Suppressor macrophage (primary cell): ENCODE results near the gene HS3ST4.

ENCODE experiments used
- DNase-seq, 4 experiments: peaks; one replicate each; pipeline ENCODE4 v3.0.0-alpha.2; 2020 to 2022
- total RNA-seq, 17 experiments: gene quantifications; one replicate each; lab custom pipeline; 2026; ENCODE audit warnings: mixed read lengths in 6 of 17, inconsistent platforms in 3 of 17; lab: John Stamatoyannopoulos, UW

HS3ST4 gene
- 0 to 1.3 (median 0) reads per million in 17 experiments for total RNA-seq

DNA sequence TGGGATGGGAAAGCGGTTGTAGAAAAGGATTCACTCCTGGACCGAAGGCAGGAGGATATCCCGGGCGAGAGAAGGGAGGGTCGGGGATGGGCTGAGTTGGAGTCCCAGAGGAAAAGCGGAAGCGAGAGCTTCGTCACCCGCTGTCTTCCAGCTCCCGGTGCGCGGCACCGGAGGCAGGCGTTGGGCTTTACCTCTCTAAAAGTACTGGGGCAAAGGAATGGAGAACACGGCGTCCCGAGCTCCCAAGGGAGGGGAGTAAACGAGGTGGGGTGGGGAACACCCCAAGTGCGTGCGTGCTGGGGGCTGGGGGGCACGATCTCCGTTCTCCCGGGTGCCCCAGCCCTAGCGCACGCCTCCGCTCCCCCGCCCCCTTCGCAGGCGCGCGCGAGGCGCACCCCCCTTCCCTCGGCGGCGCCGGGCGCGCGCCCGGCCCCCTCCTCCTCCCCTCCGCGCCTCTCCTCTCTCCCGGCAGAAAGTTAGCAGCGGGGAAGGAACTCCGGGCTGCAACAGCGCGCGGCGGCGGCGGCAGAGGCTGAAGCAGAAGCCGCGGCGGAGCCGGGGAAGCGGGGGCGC, at the start of gene HS3ST4:
TSS of gene HS3ST4 (plus strand) at position 441 of the 573 bp plus-strand sequence.
- DNase-seq: peak in 3 of 4 experiments; percentile 11 to 43 (median 33)

DNA sequence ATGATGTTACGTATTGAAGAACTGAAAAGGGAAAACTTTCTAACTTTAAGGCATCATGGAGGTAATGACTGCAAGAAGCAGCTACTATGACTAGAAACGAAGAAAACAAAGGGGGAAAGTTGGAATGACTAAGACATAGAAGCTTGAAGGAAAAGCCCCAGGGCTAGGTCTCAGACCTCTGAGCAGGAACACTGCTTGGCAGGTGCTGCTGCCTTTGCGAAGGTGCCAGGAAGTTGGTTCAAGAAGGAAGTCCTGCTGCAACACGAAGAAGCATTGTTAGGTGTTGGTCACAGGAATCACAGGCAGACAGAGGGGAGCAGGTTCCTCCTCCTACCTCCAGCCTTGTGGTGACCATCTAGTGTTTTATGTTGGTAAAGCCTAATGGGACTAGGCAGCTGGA, 48.1 kb upstream of the HS3ST4 start:
- no peak for DNase-seq

DNA sequence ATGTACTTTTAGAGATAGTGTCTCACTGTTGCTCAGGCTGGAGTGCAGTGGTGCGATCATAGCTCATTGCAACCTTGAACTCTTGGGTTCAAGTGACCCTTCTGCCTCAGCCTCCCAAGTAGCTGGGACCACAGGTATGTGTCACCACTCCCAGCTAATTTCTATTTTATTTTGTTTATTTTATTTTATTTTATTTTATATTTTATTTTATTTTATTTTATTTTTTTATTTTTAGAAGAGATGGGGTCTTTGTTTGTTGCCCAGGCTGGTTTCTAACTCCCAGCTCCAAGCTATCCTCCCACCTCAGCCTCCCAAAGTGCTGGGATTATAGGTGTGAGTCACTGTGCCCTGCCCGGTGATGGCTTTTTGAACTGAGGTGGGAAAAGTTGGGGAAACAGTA, 35.1 kb upstream of the HS3ST4 start:
- DNase-seq: no peak

DNA sequence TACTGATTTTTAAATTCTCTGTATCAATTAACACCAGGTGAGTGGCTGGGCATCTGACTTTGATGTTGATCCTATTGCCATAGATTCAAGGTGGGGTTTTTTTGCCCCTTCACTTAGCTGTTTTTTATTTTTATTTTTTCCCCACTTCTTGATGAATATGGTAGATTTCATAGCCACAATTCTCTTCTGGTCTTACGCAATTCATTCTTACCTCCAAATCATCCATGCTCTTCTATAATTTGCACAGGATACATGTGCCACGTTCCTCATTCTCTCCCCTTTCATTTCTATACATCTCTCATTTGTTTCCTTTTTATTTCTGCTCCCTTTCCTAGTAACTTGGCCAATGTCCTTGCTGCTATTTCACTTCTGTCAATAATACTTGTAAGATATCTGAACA, 14.9 kb upstream of the HS3ST4 start:
- DNase-seq: no peak

DNA sequence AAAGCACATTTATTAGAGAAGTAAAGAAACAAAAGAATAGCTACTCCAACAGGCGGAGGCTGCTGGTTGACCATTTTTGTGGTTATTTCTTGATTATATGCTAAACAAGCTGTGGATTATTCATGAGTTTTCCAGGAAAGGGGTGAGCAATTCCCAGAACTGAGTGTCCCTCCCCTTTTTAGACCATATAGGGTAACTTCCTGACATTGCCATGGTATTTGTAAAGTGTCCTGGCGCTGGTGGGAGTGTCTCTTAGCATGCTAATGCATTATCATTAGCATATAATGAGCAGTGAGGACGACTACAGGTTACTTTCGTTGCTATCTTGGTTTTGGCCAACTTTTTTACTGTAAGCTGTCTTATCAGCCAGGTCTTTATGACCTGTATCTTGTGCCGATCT, 12.2 kb upstream of the HS3ST4 start:
- DNase-seq: no peak

DNA sequence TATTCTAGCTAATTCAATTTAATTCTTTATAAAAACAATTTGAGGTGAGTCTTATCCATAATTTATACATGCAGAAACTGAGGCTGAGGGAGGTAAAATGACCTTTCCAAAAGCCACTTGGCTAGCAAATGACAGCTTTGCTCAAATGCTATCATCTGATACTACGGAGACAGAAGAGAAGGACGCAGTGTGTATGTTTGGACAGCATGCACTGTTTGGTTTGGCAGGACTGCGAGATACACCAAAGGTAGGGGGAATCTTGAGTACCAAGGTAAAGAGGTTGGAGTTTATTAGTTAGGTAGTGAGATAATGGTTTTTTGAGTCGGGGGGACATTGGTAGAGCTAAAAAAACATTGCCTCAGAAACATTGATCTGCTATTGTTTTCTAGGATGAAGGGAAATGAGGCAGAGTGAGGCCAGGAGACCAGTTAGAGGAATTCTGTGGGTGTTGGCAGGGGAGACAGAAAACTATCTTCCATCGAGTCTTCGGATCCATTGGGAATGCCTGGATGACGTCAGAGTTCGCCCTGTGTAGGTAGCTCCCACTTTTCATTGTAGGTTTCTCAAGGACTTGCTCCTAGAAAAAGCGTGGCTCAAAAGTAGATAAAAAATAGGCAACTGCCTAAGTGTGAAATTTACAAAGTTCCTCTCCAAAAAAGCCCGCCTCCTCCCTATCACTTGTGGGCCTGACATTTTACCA, 2.5 kb upstream of the HS3ST4 start:
- DNase-seq: no peak

DNA sequence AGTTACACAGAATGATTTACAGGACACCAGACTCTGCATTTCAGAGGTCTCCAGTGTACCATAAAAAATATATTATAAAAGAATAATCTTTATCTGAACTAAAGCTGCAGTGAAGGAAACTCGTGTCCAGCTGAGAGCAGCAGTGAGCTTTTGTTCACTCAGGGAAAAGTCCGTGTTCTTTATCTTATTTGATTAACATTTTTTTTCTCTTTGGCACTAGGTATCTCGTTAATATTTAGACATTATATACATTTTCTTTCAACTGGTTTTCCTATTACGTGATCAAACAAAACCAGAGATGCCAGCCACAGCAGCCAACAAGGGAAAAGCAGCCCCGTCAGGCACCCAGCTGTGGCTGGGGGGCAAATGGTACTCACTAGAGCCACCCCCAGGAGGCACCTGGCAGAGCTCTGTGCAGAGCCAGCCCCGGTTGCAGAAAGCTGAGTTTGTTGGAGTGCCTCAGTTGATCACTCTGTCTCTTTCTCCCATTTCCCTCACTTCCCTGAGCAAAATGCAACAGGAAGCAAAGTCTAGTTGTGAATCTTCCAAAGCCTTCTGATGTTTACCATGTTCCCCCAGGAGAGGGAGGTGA, 1.1 kb upstream of the HS3ST4 start:
- DNase-seq: no peak

DNA sequence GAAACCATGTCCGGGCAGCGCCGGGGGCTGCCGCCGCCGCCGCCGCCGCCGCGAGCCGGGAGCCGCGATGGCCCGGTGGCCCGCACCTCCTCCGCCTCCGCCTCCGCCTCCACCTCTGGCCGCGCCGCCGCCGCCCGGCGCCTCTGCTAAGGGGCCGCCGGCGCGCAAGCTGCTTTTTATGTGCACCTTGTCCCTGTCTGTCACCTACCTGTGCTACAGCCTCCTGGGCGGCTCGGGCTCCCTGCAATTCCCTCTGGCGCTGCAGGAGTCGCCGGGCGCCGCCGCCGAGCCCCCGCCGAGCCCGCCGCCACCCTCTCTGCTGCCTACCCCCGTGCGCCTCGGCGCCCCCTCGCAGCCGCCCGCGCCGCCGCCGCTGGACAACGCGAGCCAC, 587 bp downstream of the HS3ST4 start:
- DNase-seq: no peak

DNA sequence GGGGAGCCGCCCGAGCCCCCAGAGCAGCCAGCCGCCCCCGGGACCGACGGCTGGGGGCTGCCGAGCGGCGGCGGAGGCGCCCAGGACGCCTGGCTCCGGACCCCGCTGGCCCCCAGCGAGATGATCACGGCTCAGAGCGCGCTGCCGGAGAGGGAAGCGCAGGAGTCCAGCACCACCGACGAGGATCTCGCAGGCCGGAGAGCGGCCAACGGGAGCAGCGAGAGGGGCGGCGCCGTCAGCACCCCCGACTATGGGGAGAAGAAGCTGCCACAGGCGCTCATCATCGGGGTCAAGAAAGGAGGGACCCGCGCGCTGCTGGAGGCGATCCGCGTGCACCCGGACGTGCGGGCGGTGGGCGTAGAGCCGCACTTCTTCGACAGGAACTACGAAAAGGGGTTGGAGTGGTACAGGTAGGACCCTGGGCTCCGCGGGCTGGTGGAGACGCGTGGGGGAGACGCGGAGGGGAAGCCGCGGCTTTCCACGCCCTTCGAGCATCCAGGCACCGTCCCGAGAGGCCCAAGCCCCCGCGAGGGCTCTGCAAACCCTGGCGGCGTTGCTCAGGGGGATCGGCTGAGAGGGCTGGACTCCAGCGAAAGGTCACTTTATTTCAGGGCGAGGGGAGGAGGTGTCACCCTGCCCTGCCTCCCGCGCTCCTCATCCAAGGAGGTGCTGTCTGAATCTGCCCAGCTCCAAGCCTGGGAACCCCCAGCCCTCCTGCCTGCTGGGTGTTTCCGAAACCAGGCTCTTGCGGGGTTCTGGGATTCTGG, 1.2 kb downstream of the HS3ST4 start:
- DNase-seq: no peak

DNA sequence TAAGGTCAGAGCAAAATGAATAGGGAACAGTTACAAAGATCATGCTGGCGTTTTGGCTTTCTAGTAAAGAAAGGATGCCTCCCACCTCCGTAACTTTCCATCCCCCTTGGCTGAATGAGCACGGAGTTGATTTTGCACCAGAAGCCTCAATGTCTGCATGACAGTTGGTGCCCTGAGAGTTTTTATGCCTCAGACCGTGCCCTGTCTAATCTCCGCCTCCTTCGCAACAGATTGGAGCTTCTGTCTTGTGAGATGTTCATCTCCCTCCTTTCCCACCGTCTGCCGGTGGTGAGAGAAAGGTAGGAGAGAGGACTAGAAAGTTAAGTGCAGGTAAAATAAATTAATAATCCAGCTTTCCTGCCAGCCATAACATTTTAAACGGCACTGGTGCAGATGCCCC, 1.9 kb downstream of the HS3ST4 start:
- no peak for DNase-seq

DNA sequence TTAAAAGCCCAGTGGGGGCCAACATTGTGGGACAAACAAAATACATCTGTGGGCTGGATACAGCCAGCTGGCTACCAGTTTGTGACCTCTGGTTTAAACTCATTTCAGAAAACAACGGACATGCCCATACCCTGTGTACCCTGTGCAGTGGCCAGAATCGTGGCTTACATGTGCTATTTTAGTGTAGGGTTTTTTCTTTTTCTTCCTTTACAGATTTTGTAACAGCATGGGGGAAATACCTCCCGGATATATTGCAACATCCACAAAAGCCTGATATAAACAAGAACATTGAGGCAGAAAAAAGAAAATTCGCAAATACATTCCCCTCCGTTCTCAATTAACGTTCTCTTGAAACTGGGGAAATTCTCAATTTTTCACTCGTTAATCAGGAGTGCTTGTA, 7.3 kb downstream of the HS3ST4 start:
- DNase-seq: peak in 2 of 4 experiments; percentile 13 to 33

DNA sequence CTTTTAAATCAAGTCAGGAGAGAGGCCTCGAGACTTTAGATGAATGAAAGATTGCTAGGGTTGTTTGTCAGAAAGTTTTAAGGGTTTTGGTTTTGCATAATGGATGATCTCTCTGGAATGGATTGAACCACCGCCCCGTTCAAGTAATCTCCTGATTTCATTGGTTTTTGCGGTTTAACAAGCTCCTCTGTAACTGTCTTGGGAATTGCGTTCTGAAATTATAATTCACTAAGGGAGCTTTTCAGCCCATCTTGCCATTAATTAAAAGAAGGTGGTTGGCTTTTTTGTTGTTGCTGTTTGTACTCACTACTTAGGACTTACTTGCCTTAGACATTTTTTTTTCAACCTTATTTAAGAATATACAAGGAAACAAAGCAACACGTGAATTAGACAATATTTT, 8.8 kb downstream of the HS3ST4 start:
- no peak for DNase-seq

DNA sequence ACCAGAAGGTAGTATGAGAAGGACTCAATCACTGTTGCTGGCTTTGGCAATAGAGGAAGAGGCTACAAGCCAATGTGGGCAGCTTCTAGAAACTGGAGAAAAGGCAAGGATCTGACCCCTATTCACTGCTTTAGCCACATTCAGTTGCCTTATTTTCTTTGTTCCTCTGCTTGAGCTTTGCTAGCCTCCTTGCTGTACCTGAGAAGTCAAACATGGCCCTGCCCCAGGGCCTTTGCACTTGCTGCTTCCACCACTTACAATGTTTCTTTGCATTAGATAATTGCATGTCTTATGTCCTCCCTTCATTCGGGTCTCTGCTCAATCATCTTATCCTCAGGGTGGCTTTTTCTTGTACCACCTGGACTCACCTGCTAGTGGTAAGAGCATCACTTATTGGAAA, 15.8 kb downstream of the HS3ST4 start:
- no peak for DNase-seq

DNA sequence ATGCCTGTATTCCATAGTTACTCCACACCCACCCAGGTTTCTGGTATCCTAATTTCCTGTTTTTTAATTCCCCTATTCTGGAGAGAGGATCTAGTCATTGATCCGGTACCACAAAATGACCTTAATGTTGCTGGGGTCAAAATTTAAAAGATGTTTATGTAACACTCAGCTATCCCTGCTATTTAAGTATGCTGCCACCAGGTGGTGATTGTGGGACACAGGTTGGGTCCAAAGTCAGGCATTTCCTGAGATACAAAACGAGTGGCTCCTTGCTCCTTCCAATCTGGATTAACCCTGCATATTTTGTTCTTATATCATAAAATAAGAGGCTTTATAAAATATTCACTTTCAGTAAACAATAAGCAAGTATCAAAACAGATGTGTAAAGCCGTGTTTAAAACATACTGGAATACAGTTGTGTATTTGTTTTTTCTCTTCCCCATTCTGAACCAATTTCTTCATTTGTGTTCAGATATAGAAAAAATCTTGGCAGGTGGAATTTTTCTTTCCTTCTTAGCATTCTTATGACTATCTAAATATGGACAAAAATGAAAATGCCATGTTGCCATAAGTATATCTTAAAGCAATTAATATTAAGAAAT, 16.3 kb downstream of the HS3ST4 start:
- peak; percentile 35 to 59 (median 41) for DNase-seq

DNA sequence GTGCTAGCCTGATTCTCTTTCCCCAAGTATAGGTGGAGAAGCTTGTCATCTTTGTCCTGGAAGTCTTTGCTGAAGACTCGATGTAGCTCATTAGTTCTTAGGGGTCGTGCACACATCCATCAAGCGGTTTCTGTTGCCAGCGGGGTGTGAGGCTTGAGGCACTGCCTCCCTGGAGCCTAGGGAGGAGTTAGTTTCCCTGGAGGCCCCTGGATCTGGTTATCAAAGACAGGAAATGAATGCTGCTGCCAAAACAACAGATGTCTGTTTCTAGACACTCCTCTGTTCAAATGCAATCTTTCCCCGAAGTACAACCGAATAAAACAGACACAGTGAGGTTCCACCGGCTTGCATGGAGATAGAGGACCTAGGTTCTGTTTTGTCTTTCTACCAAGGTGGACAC, 17.5 kb downstream of the HS3ST4 start:
- no peak for DNase-seq

DNA sequence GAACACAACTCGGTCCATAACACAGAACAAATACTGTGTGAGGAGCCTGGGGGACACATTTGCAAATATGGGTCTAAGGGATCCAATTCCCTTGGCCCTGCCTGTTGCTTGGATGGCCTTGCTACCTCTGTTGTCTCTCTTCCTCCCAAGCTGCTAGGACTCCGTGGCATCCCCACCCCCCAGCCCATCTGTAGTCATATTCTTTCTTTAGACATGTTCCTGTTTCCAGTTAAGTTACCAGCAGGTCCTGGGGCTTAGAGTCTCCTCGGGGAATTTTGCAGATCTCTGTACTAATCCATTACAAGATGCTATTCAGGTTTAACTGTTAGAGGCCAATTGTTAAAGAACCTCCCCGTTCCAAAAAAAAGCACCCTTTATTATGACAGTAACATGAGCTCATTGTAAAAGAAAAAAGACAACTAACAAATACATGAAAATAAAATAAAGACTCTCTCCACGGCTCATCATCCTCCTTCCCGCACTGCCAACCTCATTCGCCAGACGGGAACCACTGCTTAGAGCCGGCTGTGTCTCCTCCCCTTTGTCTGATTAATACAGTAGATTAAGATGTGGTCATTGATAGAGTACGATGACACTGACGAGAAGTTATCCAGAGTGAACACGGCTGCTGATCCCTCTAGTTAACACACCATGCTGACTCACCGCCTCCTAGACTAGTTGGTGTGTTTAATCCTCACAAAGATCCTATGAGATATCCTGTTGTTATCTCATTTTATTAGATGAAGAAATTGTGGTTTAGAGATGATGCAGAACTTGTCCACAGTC, 22.2 kb downstream of the HS3ST4 start:
- DNase-seq: no peak

DNA sequence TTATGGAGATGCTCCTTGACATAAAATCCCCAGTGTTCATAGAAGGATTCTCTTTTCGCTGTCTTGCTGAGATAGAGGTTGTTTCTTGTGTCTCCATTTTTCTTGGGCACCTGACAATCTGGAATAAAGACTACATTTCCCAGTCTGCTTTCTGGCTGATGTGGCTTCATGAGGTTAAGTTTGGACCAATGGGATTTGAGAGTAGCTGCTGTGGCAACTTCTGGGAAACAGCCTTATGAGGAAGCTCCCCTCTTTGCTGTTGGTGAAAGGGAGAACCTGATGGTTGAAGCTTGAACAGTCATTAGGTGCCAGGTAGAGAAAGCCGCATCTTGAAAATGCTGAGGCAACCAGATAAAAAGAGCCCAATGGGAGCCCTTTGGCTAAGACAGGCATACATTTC, 24.4 kb downstream of the HS3ST4 start:
- peak in 1 of 4 experiments; percentile 3 for DNase-seq

DNA sequence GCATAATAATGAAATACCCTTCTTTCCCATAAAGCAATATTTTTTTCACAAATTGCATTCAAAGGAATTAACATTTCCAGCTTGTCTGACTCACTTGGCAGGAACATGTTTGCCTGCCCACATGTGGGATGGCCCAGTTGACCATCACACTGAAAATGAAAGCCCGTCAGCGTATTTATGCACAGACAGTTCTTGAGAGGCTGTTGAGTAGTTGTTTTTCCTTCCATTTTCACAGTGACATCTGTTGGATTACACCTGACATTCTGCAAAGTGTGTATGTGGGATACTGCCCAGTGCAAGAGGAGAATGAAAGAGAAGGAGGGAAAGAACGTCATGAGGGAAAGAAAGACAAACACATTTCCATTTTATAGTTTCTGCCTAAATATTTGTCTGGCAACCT, 29.7 kb downstream of the HS3ST4 start:
- no peak for DNase-seq

DNA sequence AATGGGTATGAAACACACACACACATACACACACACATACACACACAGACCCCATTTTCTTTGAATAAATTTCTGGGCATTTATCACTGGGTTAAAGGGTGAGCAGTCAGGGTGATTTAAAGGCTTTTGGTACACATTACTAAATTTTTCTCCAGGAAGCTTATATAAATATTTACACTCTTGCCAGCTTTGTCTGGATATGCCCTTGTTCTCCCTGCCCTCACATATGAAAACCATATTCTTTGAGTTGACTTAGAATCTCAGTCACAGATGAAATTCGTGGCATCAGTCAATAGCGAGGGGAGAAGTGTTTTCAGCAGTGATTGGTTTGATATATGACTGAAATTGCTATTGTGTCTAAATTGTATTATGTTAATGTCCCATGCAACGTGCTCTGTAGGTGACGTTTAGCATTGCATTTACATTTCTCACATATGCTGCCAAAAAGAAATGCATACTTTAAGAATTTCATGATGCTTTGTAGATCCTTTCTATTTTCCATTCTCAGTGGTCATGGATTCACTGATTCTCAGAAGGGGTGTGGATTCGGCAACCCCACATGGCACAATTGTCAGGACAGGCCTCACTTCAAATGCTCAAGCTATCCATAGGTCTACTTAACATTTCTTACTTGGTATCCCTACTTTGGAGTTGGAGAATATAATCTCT, 34.8 kb downstream of the HS3ST4 start:
- DNase-seq: no peak

DNA sequence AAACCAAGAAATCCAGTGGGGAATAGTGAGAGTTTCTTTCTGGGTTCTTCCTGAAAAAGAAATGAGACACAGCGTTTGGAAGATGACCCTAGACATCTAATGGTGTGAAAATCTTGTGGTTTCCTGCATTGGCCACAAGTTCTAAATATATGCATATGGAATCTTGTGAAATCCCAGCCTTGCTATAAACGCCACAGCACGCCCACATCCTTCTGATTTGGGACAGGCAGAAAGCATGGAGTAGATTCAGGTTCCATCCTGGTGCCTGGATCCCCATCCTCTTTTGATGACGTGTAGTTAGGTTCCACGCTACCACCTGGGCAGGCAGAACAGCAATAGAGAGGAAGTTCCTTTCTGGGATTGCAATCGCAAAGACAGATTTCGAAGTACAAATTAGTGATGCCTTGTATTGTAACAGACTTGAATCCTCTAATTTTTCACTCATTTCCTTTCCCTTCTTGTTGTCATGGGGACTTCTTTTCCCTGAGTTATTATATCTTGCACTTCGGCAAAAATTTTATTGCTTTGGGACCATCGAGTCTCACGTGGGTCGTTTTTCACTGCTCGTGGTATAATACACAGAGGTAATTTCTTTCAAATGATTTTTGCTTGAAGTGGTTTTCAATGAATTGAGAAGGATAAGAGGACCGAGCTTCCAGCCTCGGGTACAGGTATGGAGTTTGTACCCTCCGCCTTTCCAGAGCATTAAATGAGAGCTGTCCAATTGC, 37.6 kb downstream of the HS3ST4 start:
- DNase-seq: peak in 2 of 4 experiments; percentile 8 to 10

DNA sequence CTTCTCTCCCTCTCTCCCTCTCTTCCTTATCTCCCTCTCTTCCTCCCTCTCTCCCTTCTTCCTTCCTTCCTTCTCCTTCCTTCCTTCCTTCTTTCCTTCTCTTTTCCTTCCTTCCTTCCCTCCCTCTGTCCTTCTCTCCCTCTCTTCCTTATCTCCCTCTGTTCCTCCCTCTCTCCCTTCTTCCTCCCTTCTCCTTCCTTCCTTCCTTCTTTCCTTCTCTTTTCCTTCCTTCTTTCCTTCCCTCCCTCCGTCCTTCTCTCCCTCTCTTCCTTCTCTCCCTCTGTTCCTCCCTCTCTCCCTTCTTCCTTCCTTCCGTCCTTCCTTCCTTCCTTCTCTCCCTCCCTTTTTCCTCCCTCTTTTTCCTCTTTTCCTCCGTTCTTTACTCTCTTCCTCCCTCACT, 38.6 kb downstream of the HS3ST4 start:
- no peak for DNase-seq
